ENCODE data around the gene EHBP1. TPM values are rescaled to one million over a fixed set of nuclear protein-coding genes. Genes with fewer than 3 reads are reported as not detected.
"Not testable (repeated sequence)": the region's sequence is repeated elsewhere in the genome, so short reads cannot be mapped to it uniquely, and the experiment has no call there.

Gene EHBP1
- polyA plus RNA-seq, 1 donor: 24.5 TPM

GRCh38 chr2:62705859-62706720, 577 bp downstream of the EHBP1 start:
- peak; percentile 58 for DNase-seq

DNA sequence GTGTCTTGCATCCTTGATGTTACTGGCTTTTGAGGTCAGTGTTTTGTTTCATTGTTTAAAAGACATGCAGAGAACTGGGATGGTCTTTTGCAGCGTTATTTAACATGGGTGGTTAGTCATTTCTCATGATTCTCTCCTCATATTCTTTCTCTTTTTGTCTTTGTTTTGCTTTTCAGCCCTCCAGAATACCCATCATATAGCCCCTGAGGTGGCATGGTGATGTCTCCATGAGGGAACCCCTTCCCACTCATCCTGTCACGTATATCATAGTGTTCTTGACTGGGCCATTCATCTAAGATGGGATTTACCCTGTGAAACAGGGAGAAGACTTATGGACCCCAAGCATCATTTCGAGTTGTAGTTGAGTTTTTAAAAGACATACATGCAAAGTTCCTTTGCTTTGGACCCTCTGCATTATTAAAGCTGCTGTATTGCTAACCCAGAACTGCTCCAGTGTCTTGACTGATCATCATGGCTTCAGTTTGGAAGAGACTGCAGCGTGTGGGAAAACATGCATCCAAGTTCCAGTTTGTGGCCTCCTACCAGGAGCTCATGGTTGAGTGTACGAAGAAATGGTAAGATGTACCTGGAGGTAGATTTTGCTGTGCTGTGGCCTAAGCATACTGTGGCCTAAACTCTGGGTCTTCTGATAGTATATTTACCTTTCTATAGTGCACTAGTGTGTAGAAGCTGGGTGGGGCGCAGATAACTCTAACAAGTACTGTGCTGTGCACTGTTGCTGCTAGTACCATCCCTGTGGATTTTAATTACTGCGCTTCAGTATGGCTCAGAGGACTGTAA, 1.4 kb downstream of the EHBP1 start:
- no peak for DNase-seq

- no peak for DNase-seq
Observed at GRCh38 chr2:62708751-62709150, 3.2 kb downstream of the EHBP1 start.

DNA sequence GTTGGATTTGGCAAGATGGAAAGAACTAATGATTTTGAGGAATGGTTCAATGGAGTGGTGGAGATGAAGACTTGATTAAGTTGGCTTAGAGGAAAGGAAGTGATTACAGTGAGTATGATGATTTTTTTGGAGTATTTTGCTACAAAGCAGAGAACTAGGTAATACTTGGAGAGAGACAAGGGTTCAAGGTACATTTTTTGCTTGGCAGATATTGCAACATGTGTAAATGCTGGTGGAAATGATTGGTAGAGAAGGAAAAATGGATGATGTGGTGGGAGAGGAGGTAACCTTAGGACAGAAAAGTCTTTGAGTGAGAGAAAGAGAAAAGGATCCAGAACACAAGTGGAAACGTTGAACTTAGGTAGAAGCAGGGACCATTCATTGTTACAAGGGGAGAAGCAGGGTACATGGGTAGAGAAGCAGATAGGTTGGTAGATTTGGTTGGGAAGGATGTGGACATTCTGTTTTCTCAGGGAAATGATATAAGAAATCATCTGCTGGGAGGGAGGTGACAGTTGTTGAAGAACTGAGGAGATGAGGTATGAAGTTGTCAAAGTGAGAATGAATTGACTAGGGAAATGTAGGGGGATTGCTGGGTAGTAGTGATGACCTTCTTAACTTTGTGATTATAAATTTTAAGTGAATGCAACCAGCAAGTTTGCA, 6.5 kb downstream of the EHBP1 start:
- no peak for DNase-seq

DNA sequence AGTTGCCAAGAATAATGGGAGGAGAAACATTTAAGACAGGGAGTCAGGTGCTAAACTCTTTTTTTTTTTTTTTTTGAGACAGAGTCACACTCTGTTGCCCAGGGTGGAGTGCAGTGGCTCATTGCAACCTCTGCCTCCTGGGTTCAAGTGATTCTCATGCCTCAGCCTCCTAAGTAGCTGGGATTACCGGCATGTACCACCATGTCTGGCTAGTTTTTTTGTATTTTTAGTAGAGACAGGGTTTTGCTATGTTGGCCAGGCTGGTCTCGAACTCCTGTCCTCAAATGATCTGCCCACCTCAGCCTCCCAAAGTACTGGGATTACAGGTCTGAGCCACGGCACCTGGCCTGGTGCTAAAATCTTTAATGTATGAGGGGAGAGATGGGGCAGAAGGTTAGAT, 7.7 kb downstream of the EHBP1 start:
- DNase-seq: not testable (repeated sequence)

DNA sequence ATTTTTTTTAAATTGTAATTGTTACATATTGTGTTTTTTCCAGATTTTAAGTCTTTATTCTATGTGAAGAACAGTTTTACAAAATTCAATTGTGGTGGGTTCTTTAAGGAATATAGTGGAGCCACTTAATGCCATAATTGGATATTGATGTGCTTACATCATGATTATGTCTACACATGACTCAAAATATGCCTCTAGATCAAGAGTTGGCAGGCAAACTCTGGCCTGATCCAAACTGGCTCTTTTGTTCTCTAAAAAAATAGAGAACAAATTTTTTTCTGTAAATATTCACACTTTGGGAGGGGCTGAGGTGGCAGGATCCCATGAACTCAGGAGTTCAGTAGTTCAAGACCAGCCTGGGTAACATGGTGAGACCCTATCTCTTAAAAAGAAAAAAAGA, 8.3 kb downstream of the EHBP1 start:
- DNase-seq: no peak

- DNase-seq: no peak
Observed at GRCh38 chr2:62716768-62717167, 11.3 kb downstream of the EHBP1 start.

- no peak for DNase-seq
Observed at GRCh38 chr2:62717503-62718081, 12.1 kb downstream of the EHBP1 start.

DNA sequence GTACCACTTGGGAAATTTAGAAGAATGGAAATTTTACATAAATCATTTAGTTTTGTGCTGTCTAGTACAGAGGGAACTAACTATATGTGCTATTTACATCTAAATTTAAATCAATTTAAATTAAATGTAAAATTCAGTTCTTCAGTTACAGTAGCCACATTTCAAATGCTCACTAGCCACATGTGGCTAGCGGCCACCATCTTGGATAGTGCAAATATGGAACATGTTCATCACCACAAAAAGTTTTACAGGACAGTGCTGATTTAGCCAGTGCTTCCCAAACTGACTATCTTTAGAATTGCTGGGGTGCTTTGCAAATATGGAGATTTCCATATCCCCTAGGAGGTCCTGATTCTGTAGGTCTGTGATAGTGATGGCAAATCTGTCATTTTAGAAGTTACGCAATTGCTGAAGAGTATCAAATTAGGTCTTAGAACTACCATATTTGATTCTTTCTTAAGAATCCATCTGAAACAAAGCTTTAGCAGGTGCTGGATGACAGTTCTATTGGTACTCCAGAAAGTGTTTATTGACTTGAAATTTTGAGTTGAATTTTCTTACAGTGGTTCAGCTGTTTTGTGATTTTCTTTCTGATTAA, 12.8 kb downstream of the EHBP1 start:
- no peak for DNase-seq

- no peak for DNase-seq
Observed at GRCh38 chr2:62719757-62720156, 14.2 kb downstream of the EHBP1 start.

- DNase-seq: no peak
Observed at GRCh38 chr2:62722679-62723078, 17.2 kb downstream of the EHBP1 start.

GRCh38 chr2:62723253-62723652, 17.7 kb downstream of the EHBP1 start:
- DNase-seq: no peak

DNA sequence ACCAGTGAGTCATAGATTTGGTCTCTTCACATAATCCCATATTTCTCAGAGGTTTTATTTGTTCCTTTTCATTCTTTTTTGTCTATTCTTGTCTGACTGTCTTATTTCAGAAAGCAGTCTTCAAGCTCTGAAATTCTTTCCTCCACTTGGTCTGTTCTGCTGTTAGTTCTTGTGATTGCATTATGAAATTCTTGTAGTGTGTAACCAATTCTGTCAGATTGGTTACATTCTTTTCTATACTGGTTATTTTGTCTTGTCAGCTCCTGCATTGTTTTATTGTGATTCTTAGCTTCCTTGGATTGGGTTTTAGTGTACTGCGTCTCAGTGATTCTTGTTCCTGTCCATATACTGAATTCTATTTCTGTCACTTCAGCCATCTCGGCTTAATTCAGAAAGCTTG, 18.6 kb downstream of the EHBP1 start:
- no peak for DNase-seq

- no peak for DNase-seq
Observed at GRCh38 chr2:62724886-62725711, 19.6 kb downstream of the EHBP1 start.

DNA sequence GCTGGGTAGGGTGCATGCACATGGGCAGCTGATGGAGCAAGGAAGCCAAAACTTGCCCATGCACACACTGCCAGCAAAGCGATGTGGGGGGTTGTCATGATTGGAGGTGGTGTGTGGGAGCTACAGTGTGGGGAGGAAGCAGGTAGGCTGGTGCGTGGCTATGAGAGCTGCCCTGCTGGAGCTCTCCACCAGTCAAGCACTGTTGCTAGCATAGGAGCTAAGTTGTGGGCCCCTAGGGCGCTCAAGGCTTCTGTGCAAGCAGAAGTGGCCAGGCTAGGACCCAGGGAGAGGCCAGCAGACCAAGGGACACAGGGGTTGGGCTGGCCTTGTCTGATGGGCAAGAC, 20.2 kb downstream of the EHBP1 start:
- no peak for DNase-seq

GRCh38 chr2:62727259-62727867, 21.9 kb downstream of the EHBP1 start:
- no peak for DNase-seq

DNA sequence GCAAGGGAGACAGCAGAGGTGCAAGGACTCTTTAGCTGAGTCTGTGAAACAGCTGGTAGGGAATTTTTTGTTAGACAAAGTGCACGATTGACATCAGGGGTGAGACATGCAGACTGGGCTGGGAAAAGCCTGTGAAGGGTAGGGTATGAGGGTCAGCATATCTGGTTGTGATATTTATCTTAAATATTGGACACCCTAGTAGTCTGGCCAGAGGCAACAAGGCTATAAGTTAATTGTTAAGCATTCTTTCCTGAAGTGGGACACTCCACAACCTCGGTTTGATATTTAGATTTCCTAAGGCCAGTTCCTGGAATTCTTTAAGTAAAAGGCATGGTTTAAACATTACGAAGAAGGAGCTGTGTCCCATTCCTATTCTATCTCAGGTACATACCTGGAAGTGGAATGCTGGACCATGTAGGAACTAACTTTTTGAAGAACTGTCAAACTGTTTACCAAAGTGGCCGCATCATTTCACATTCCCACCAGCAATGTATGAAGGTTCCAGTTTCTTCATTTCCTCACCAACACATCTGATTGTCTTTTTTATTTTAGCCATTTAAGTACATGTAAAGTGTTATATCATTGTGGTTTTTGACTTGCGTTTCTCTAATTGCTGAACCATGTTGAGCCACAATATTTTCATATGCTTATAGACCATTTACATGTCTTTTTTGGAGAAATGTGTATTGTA, 22.5 kb downstream of the EHBP1 start:
- no peak for DNase-seq

DNA sequence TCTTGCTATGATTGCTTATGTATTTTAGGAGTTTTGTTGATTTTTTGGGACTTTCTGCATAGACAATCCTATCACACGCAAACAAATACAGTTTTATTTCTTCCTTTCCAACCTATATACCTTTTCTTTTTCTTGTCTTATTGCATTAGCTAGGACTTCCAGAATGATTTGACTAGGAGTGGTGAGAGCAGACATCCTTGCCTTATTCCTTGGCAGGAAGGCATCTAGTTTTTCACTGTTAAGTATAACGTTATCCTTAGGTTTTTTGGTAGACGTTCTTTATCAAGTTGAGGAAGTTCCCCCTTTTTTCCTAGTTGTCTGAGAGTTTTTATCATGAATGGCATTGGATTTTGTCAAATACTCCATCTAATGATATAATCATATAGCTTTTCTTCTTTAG, 25.8 kb downstream of the EHBP1 start:
- DNase-seq: no peak

- no peak for DNase-seq
Observed at GRCh38 chr2:62732262-62732777, 26.8 kb downstream of the EHBP1 start.

- no peak for DNase-seq
Observed at GRCh38 chr2:62733546-62733945, 28.0 kb downstream of the EHBP1 start.

Data from hindlimb muscle (tissue), 1 donor.